ENCODE measurements around the gene CDK15.

- TF ChIP-seq BHLHE40 (IDR thresholded peaks at IDR 0.05; ENCODE audit: low read depth, low read length) (no peak), CTCF (IDR thresholded peaks at IDR 0.05) (no peak), EHMT2 (IDR thresholded peaks at IDR 0.05; ENCODE audit: low read depth) (no peak), MAFK (IDR thresholded peaks at IDR 0.05; ENCODE audit: partially characterized antibody) (no peak), ZC3H11A (IDR thresholded peaks at IDR 0.05) (no peak), POLR2A (IDR thresholded peaks at IDR 0.05; ENCODE audit: low read length) (no peak), CHD2 (IDR thresholded peaks at IDR 0.05; ENCODE audit: low read length, partially characterized antibody) (no peak), MAZ (IDR thresholded peaks at IDR 0.05; ENCODE audit: borderline replicate concordance, low read depth, low read length) (no peak), ZFP36 (IDR thresholded peaks at IDR 0.05; ENCODE audit: borderline replicate concordance, partially characterized antibody) (no peak), PHF8 (IDR thresholded peaks at IDR 0.05; ENCODE audit: borderline replicate concordance, low read depth) (no peak), RAD21 (conservative IDR thresholded peaks at IDR 0.05 in 1 of 2, IDR thresholded peaks at IDR 0.05 in 1 of 2) (no peak)
- TF ChIP-seq, protein P1, sequence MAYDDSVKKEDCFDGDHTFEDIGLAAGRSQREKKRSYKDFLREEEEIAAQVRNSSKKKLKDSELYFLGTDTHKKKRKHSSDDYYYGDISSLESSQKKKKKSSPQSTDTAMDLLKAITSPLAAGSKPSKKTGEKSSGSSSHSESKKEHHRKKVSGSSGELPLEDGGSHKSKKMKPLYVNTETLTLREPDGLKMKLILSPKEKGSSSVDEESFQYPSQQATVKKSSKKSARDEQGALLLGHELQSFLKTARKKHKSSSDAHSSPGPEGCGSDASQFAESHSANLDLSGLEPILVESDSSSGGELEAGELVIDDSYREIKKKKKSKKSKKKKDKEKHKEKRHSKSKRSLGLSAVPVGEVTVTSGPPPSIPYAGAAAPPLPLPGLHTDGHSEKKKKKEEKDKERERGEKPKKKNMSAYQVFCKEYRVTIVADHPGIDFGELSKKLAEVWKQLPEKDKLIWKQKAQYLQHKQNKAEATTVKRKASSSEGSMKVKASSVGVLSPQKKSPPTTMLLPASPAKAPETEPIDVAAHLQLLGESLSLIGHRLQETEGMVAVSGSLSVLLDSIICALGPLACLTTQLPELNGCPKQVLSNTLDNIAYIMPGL (CRISPR knock-in tag; IDR thresholded peaks at IDR 0.05; ENCODE audit: borderline replicate concordance), result no peak
Observed at GRCh38 chr2:201931475-201931874, 125.1 kb downstream of the CDK15 start.

Measured in A549 (cell line).